Measurements from ENCODE around the gene ZC3H12D.

ZC3H12D gene

GRCh38 chr6:149478631-149479314, 6.0 kb downstream of the ZC3H12D start:
- Histone ChIP-seq H4K20me1 (ENCODE audit: insufficient read depth, low read length, poor library complexity, severe bottlenecking) (no peaks in the 10 kb centered on the region), H3F3A (ENCODE audit: low read depth) (no peaks in the 10 kb centered on the region), H3K79me2 (ENCODE audit: insufficient read depth, low read length) (no peaks in the 10 kb centered on the region), H3K9me3 (ENCODE audit: insufficient read depth, low read depth, low read length) (no peaks in the 10 kb centered on the region), H3K27me3 (ENCODE audit: insufficient read depth, low read length, poor library complexity, severe bottlenecking) (no peaks in the 10 kb centered on the region), H3K4me3 (ENCODE audit: low read length, poor library complexity, severe bottlenecking) (no peak overlapping the region), H3K9ac (ENCODE audit: low read depth, low read length, poor library complexity, severe bottlenecking) (no peak overlapping the region), H3K9me2 (replicated peaks; ENCODE audit: low read depth, low read length) (no peaks in the 10 kb centered on the region), H3K4me2 (ENCODE audit: low read depth, low read length, poor library complexity, severe bottlenecking) (no peak overlapping the region), H2AFZ (ENCODE audit: low read length) (no peak overlapping the region), H3K4me1 (ENCODE audit: insufficient read depth, low read length, poor library complexity, severe bottlenecking) (no peaks in the 10 kb centered on the region), H3K36me3 (ENCODE audit: insufficient read depth, low read length) (no peaks in the 10 kb centered on the region)
- TF ChIP-seq EZH2phosphoT487 (IDR thresholded peaks at IDR 0.05; ENCODE audit: borderline replicate concordance), result no peak
- TF ChIP-seq CTCF (conservative IDR thresholded peaks at IDR 0.05; ENCODE audit: low read length), result no peak

GRCh38 chr6:149477544-149477943, 7.3 kb downstream of the ZC3H12D start:
- Histone ChIP-seq H3F3A (ENCODE audit: low read depth) (no peaks in the 10 kb centered on the region), H3K27me3 (ENCODE audit: insufficient read depth, low read length, poor library complexity, severe bottlenecking) (no peaks in the 10 kb centered on the region), H2AFZ (ENCODE audit: low read length) (no peak overlapping the region), H3K4me1 (ENCODE audit: insufficient read depth, low read length, poor library complexity, severe bottlenecking) (no peaks in the 10 kb centered on the region), H3K9ac (ENCODE audit: low read depth, low read length, poor library complexity, severe bottlenecking) (no peak overlapping the region), H3K9me2 (replicated peaks; ENCODE audit: low read depth, low read length) (no peaks in the 10 kb centered on the region), H3K36me3 (ENCODE audit: insufficient read depth, low read length) (no peaks in the 10 kb centered on the region), H3K4me3 (ENCODE audit: low read length, poor library complexity, severe bottlenecking) (no peak overlapping the region), H3K9me3 (ENCODE audit: insufficient read depth, low read depth, low read length) (no peaks in the 10 kb centered on the region), H4K20me1 (ENCODE audit: insufficient read depth, low read length, poor library complexity, severe bottlenecking) (no peaks in the 10 kb centered on the region), H3K79me2 (ENCODE audit: insufficient read depth, low read length) (no peaks in the 10 kb centered on the region), H3K4me2 (ENCODE audit: low read depth, low read length, poor library complexity, severe bottlenecking) (no peak overlapping the region)
- TF ChIP-seq EZH2phosphoT487 (IDR thresholded peaks at IDR 0.05; ENCODE audit: borderline replicate concordance), result no peak
- no peak for TF ChIP-seq CTCF (conservative IDR thresholded peaks at IDR 0.05; ENCODE audit: low read length)

GRCh38 chr6:149476789-149477455, 7.9 kb downstream of the ZC3H12D start:
- Histone ChIP-seq H3K4me2 (ENCODE audit: low read depth, low read length, poor library complexity, severe bottlenecking) (no peak overlapping the region), H3K79me2 (ENCODE audit: insufficient read depth, low read length) (no peaks in the 10 kb centered on the region), H2AFZ (ENCODE audit: low read length) (no peak overlapping the region), H4K20me1 (ENCODE audit: insufficient read depth, low read length, poor library complexity, severe bottlenecking) (no peaks in the 10 kb centered on the region), H3K9me2 (replicated peaks; ENCODE audit: low read depth, low read length) (no peaks in the 10 kb centered on the region), H3K4me3 (ENCODE audit: low read length, poor library complexity, severe bottlenecking) (no peak overlapping the region), H3K27me3 (ENCODE audit: insufficient read depth, low read length, poor library complexity, severe bottlenecking) (no peaks in the 10 kb centered on the region), H3K9me3 (ENCODE audit: insufficient read depth, low read depth, low read length) (no peaks in the 10 kb centered on the region), H3K9ac (ENCODE audit: low read depth, low read length, poor library complexity, severe bottlenecking) (no peak overlapping the region), H3F3A (ENCODE audit: low read depth) (no peaks in the 10 kb centered on the region), H3K36me3 (ENCODE audit: insufficient read depth, low read length) (no peaks in the 10 kb centered on the region), H3K4me1 (ENCODE audit: insufficient read depth, low read length, poor library complexity, severe bottlenecking) (no peaks in the 10 kb centered on the region)
- TF ChIP-seq CTCF (conservative IDR thresholded peaks at IDR 0.05; ENCODE audit: low read length) (no peak), EZH2phosphoT487 (IDR thresholded peaks at IDR 0.05; ENCODE audit: borderline replicate concordance) (no peak)
